Measurements from ENCODE around the gene HYKK.
"Not testable (repeated sequence)": the region's sequence is repeated elsewhere in the genome, so short reads cannot be mapped to it uniquely, and the experiment has no call there.

Gene HYKK

DNA sequence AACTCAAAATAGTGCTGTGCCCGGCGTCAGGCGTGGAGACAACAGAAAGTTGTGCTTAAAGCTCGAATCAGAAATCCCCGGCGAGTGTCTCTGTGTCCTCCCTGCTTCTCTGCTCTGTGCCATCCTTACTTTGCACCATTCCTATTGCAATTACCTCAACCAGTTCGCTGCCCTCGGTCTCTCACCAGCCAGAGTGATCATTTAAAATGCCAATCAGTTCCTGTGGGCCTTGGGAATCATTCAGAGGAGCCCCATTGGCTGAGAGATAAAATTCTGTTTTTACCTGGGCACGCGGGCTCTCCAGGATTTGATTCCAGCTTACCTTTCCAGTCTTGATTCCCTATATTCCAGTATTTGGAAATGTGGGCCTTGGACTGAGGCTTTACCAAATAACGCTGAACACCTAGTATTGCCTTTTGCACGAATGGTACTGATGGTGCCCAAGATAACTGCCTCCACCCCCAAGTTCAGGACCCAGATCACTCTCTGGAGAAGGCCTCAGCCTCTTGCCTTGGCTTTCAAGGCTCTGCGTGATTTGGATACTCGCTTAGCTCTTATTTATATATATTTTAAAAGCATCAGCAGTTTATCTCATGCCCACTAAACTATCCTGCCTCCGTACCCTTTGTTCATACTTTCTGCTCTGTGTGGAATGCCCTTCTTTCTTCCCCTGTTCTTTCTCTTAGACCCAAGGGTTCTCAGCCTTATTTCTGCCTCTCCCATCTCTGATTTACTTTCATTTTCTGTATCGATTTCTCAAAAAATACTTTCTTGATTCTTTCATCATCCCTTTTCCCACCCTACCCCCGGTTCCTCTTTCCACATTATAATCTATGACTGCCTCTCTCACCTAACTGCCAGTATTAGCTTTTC, 33.7 kb downstream of the HYKK start:
- no peak for DNase-seq

DNA sequence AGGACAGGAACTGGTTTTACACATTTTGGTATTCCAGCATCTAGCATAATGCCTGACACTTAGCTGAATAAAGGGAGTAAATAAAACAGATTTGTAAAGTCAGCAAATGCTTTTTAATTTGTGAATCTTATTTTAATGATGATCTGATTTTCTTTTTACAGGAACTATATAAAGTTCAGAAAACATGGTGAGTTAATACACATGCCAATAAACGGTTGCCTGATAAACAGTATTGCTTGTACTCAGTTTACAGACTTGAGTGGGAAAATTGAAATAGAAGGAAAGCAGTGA, 34.3 kb downstream of the HYKK start:
- DNase-seq, result no peak

- no peak for DNase-seq
These were observed 35.3 kb downstream of the HYKK start for GRCh38 chr15:78542647-78543046.

GRCh38 chr15:78550194-78550593, 42.8 kb downstream of the HYKK start:
- no peak for DNase-seq

DNA sequence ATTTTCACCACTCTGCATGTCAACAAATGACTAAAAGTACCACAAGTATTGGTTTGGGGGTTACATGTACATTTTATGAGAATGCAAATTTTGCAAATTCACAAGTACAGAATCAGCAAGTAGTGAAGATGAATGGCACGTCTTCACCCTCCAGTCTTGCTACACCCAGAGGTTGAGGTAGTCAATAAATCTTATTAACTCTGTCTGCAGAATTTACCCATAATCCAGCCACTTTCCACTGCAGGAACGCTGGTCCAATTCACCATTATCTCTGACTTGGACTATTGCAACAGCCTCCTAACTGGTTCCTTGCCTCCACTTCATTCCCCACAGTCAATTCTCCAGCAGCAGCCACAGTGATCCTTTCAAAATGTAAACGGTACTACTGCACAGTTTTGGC, 43.4 kb downstream of the HYKK start:
- DNase-seq, result no peak

DNA sequence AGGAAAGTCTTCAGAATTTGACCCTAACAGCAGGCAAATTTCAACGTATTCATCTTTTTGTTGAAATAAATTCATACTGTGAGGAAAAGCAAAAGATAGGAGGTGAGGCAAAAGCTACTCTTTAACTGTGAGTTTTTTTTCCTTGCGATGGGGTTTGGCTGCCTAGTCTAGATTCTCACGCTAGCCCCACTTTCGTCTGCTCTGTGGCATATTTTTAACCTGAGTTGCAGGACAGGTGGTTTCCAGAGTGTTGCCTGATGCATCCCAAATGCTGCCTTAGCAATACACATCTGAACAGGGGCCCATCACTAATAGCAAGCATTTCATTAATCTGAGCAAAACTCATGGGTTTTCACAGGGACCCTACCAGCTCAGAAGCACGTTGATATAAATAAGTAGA, 44.5 kb downstream of the HYKK start:
- no peak for DNase-seq

- DNase-seq, result no peak
These were observed 45.2 kb downstream of the HYKK start for GRCh38 chr15:78552597-78552996.

DNA sequence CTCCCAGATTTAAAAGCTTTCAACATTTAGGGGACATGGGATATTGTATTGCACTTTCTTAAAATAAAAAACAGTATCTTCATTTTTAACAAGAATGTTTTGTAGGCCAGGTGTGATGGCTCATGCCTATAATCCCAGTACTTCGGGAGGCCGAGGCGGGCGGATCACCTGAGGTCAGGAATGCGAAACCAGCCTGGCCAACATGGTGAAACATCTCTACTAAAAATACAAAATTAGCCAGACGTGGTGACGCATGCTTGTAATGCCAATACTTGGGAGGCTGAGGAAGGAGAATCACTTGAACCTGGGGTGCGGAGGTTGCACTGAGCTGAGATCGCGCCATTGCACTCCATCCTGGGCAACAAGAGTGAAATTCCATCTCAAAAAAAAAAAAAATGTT, 52.8 kb downstream of the HYKK start:
- not testable (repeated sequence) for DNase-seq

GRCh38 chr15:78561490-78561889, 54.1 kb downstream of the HYKK start:
- no peak for DNase-seq

GRCh38 chr15:78563092-78563491, 55.7 kb downstream of the HYKK start:
- DNase-seq, result no peak

DNA sequence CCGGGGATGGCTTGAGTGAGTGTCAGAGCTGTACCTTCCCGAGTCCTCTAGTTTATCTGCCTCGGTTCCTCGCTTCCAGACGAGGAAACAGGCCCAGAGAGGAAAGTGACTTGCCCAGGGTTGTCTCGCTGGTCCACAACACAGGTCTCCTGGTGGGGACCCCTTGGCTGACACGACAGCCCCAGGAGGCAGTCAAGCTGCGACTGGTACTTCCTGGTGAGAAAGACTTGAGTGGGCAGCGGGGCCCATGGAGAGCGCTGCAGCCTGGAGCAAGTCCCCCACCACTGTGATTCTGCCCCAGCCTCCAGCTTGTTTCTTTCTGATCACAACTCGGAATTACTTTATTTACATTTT, 57.3 kb downstream of the HYKK start:
- DNase-seq, result no peak

DNA sequence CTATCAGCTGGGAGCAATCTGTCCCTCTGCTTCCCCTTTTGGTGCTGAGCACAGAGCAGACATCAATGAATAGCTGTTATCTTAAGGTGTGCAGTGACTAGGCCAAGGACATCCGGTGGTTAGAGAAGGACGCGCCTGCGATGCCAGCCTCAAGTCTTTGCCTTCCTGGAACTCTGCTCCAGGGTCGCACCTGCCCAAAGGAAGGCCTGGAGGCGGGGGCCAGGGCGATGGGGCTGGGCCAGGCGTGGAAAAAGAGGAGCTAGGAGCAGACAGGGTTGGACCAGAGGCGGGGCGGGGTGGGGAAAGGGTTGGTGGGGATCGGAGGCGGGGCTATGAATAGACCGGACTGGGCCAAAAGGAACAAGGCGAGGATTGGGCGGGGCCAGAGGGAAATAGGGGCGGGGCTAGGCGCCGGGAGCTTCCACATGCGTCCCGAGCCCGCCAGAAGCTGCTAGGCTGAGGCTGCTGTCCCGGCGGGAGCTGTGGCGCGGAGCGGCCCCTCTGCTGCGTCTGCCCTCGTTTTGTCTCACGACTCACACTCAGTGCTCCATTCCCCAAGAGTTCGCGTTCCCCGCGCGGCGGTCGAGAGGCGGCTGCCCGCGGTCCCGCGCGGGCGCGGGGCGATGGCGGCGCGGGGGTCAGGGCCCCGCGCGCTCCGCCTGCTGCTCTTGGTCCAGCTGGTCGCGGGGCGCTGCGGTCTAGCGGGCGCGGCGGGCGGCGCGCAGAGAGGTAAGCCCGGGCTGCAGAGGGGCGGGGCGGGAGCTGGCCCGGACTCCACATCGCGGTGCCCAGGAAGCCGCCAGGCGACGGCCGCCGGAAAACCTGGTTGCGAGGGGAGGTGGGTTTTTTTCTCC, 57.9 kb downstream of the HYKK start, which contains the start of gene CHRNA5:
TSS of gene CHRNA5 (plus strand) at position 424 of the 854 bp plus-strand sequence. CDS start at position 624, 200 bp downstream.
- no peak for DNase-seq

- DNase-seq, result no peak
These were observed 58.8 kb downstream of the HYKK start for GRCh38 chr15:78565951-78566774.

- DNase-seq, result no peak
These were observed 60.2 kb downstream of the HYKK start for GRCh38 chr15:78567531-78567930.

DNA sequence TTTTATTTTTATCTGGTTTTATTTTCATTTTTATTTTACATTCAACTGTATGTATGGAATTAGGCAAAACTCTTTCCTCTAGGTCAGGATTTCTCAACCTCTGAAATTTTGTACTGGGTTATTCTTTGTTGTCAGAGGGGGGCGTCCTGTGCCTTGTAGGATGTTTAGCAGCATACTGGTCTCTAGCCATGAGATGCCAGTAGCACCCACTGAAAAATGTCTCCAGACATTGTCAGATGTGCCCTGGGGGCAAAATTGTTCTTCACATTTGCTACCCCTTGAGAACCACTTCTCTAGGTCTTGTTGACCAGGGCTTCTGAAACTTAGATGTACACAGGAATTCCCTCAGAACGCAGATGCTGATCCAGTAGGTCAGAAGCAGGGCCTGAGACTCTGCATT, 63.3 kb downstream of the HYKK start:
- DNase-seq, result no peak

DNA sequence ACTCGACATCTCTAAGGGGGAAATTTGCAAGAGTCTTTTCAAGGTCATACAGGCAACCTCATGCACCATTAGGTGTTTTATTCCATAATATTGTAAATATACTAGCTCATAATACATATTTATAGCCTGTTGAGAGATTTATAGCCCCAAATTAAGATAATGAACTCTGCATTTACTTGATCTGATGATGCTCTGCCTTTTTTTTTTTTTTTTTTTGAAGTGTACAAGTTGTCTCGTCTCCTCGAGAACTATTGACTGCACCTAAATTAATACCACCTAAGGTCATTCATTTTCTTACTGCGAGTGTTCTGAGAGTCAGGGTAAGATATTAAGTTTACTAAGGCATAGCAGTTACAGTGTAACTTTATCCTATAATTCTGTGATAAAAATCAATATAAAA, 64.0 kb downstream of the HYKK start:
- no peak for DNase-seq

DNA sequence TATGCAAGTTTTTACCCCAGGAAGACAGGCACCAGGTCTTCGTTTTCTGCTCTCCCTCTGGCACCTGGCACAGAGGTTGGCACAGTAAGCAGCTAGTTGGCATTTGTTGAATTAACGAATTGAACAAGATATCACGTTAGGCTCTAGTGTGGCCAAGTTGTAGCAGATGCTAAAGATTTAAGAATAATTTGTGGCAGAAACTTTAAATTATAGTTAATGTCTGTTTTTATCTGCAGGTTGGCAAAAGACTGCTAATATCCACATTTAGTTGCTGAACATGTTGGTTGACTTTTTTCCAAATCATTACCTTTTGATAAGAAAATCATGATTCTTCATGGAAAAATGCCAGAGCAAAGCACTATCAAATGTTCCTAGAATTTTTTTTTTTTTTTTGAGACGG, 66.0 kb downstream of the HYKK start:
- no peak for DNase-seq

DNA sequence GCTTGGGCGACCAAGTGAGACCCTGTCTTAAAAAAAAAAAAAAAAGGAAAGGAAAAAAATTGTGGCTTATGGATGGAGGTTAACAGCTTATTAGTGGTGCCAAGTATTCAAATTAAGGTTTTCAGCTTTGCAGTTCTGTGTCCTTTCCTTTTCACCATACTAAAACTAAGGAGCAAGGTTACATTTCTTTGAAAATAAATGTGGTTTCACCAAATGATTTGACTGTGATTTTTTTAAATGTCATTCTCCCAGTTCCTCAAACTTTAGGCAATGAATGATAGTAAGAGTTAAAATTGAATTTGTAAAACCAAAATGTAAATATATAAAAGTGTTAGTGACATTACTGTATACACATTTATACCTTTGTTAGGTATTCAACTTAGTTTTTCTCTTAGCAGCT, 67.6 kb downstream of the HYKK start:
- DNase-seq, result no peak

Measured in midbrain (tissue), 1 donor.